H9 (cell line): ENCODE measurements around the gene CXCL3. TPM values are rescaled to one million over a fixed set of nuclear protein-coding genes. Genes with fewer than 3 reads are reported as not detected.
"Not testable (repeated sequence)": the region's sequence is repeated elsewhere in the genome, so short reads cannot be mapped to it uniquely, and the experiment has no call there.

ENCODE experiments used
- DNase-seq: peaks from one replicate; pipeline ENCODE4 v3.0.0-alpha.2; 2017
- H2AFZ ChIP-seq: one replicate; pipeline ENCODE4 v1.6.1; 2013; ENCODE audit warnings: mild to moderate bottlenecking, low read length, control low read depth, moderate library complexity
- H2AK5ac ChIP-seq: 2 replicates; pipeline ENCODE4 v1.6.1; 2013; ENCODE audit warnings: low read length, control low read depth, mixed read lengths; ENCODE audit not compliant: insufficient read length
- H2BK120ac ChIP-seq: one replicate; pipeline ENCODE4 v1.6.1; 2013; ENCODE audit warnings: low read depth, mild to moderate bottlenecking, low read length, control low read depth, inconsistent platforms; ENCODE audit not compliant: poor library complexity, severe bottlenecking
- H2BK12ac ChIP-seq: 2 replicates; pipeline ENCODE4 v1.6.1; 2013; ENCODE audit warnings: low read length, control low read depth, mixed read lengths, low read depth; ENCODE audit not compliant: insufficient read length
- H2BK15ac ChIP-seq: 2 replicates; pipeline ENCODE4 v1.6.1; 2013; ENCODE audit warnings: low read depth, low read length, control low read depth
- H2BK20ac ChIP-seq: one replicate; pipeline ENCODE4 v1.6.1; 2013; ENCODE audit warnings: low read depth, mild to moderate bottlenecking, low read length, control low read depth, inconsistent platforms; ENCODE audit not compliant: poor library complexity, severe bottlenecking
- H2BK5ac ChIP-seq: 2 replicates; pipeline ENCODE4 v1.6.1; 2013; ENCODE audit warnings: low read length, control low read depth, mixed read lengths; ENCODE audit not compliant: insufficient read length
- H3K14ac ChIP-seq: 2 replicates; pipeline ENCODE4 v1.6.1; 2013; ENCODE audit warnings: low read length, control low read depth; ENCODE audit not compliant: insufficient read depth
- H3K18ac ChIP-seq: 2 replicates; pipeline ENCODE4 v1.6.1; 2013; ENCODE audit warnings: low read depth, mild to moderate bottlenecking, mixed read lengths, low read length, control low read depth; ENCODE audit not compliant: insufficient read length
- H3K23ac ChIP-seq: 2 replicates; pipeline ENCODE4 v1.6.1; 2013; ENCODE audit warnings: low read length, control low read depth, mixed read lengths, low read depth; ENCODE audit not compliant: insufficient read length
- H3K23me2 ChIP-seq: 2 replicates; pipeline ENCODE4 v1.6.1; 2013; ENCODE audit warnings: low read depth, mild to moderate bottlenecking, mixed read lengths, low read length, control low read depth; ENCODE audit not compliant: insufficient read length, poor library complexity, severe bottlenecking
- H3K27ac ChIP-seq: 2 replicates; pipeline ENCODE4 v1.5.1; 2013; ENCODE audit warnings: low read length, control low read depth, mixed read lengths, low read depth; ENCODE audit not compliant: insufficient read length
- H3K27me3 ChIP-seq: 2 replicates; pipeline ENCODE4 v1.6.1; 2013; ENCODE audit warnings: low read length, control low read depth, inconsistent platforms; ENCODE audit not compliant: insufficient read depth
- H3K4ac ChIP-seq: 2 replicates; pipeline ENCODE4 v1.6.1; 2013; ENCODE audit warnings: low read depth, mild to moderate bottlenecking, control low read depth, inconsistent platforms, low read length, moderate library complexity
- H3K4me1 ChIP-seq: 2 replicates; pipeline ENCODE4 v1.6.1; 2013; ENCODE audit warnings: low read length, control low read depth, inconsistent platforms; ENCODE audit not compliant: insufficient read depth
- H3K4me2 ChIP-seq: 2 replicates; pipeline ENCODE4 v1.6.1; 2013; ENCODE audit warnings: low read length, control low read depth, mixed read lengths; ENCODE audit not compliant: insufficient read length, insufficient read depth
- H3K56ac ChIP-seq: 2 replicates; pipeline ENCODE4 v1.6.1; 2013; ENCODE audit warnings: low read depth, mild to moderate bottlenecking, mixed read lengths, low read length, control low read depth; ENCODE audit not compliant: insufficient read length
- H3K79me1 ChIP-seq: 2 replicates; pipeline ENCODE4 v1.6.1; 2013; ENCODE audit warnings: low read depth, mild to moderate bottlenecking, moderate library complexity, low read length, control low read depth, inconsistent platforms; ENCODE audit not compliant: insufficient read depth, poor library complexity, severe bottlenecking
- H3K79me2 ChIP-seq: 2 replicates; pipeline ENCODE4 v1.6.1; 2013; ENCODE audit warnings: low read length, control low read depth, inconsistent platforms; ENCODE audit not compliant: insufficient read depth
- H3K9ac ChIP-seq: 2 replicates; pipeline ENCODE4 v1.6.1; 2013; ENCODE audit warnings: low read length, control low read depth, mixed read lengths; ENCODE audit not compliant: insufficient read length; ENCODE audit errors: extremely low read depth
- H3K9me3 ChIP-seq: one replicate; pipeline ENCODE4 v1.6.1; 2013; ENCODE audit warnings: low read depth, low read length, inconsistent platforms; ENCODE audit not compliant: control insufficient read depth
- H3T11ph ChIP-seq: one replicate; pipeline ENCODE4 v1.6.1; 2013; ENCODE audit warnings: mild to moderate bottlenecking, low read length, control low read depth, inconsistent platforms
- H4K20me1 ChIP-seq: one replicate; pipeline ENCODE4 v1.6.1; 2013; ENCODE audit not compliant: control insufficient read depth, insufficient read length, insufficient read depth
- H4K5ac ChIP-seq: 2 replicates; pipeline ENCODE4 v1.6.1; 2013; ENCODE audit warnings: low read depth, mild to moderate bottlenecking, mixed read lengths, low read length, control low read depth; ENCODE audit not compliant: insufficient read length
- H4K8ac ChIP-seq: replicated peaks from 2 replicates; pipeline ENCODE4 v1.6.1; 2013; ENCODE audit warnings: low read length, control low read depth, mixed read lengths, low read depth; ENCODE audit not compliant: insufficient read length
- H4K91ac ChIP-seq: 2 replicates; pipeline ENCODE4 v1.6.1; 2013; ENCODE audit warnings: low read depth, mild to moderate bottlenecking, moderate library complexity, mixed read lengths, low read length, control low read depth; ENCODE audit not compliant: insufficient read length
- H3K27ac Mint-ChIP-seq, 3 experiments: 2 replicates in 2 of 3; 3 replicates in 1 of 3; pipeline ENCODE4 v1.8.0; 2020 to 2021; ENCODE audit warnings: mixed read lengths in 3 of 3, mild to moderate bottlenecking in 1 of 3, moderate library complexity in 1 of 3
- H3K27me3 Mint-ChIP-seq: 2 replicates; pipeline ENCODE4 v1.8.0; 2021; ENCODE audit warnings: low read depth, mild to moderate bottlenecking, moderate library complexity, mixed read lengths
- H3K36me3 Mint-ChIP-seq, 3 experiments: 2 replicates in 2 of 3; 3 replicates in 1 of 3; pipeline ENCODE4 v1.8.0; 2020 to 2021; ENCODE audit warnings: low read depth in 3 of 3, mixed read lengths in 3 of 3; ENCODE audit not compliant: insufficient read depth in 1 of 3
- H3K4me1 Mint-ChIP-seq, 2 experiments: 2 replicates each; pipeline ENCODE4 v1.8.0; 2020; ENCODE audit warnings: mixed read lengths in 2 of 2
- H3K4me3 Mint-ChIP-seq, 2 experiments: 2 replicates in 1 of 2; 3 replicates in 1 of 2; pipeline ENCODE4 v1.8.0; 2020 to 2021; ENCODE audit warnings: mild to moderate bottlenecking in 2 of 2, mixed read lengths in 2 of 2, moderate library complexity in 1 of 2
- H3K9me3 Mint-ChIP-seq, 2 experiments: 2 replicates in 1 of 2; 3 replicates in 1 of 2; pipeline ENCODE4 v1.8.0; 2020; ENCODE audit warnings: mild to moderate bottlenecking in 2 of 2, mixed read lengths in 2 of 2, moderate library complexity in 1 of 2
- WGBS: extraction: QIAGEN DNeasy Blood & Tissue Kit; methylation state at CpG from one replicate; pipeline ENCODE4 v1.1.7; 2013; ENCODE audit warnings: missing lambda C conversion rate, low lambda C conversion rate, mixed read lengths; ENCODE audit not compliant: insufficient read length; ENCODE audit errors: extremely low coverage; 5-methylcytosine and 5-hydroxymethylcytosine counted together
- total RNA-seq: library from RNA; stranded (reverse); gene quantifications from 2 replicates; pipeline ENCODE4 v1.2.1, GENCODE V29; 2021
- TF ChIP-seq, protein P1 (sequence below): fragments of 200-600 bp; sonication (generic); conservative IDR thresholded peaks from 3 replicates; pipeline ENCODE4 v1.8.0; 2021; ENCODE audit warnings: antibody characterized with exemption, mild to moderate bottlenecking

The CXCL3 gene
- total RNA-seq, 1 experiment from 2014 or later = 3.7 TPM

DNA sequence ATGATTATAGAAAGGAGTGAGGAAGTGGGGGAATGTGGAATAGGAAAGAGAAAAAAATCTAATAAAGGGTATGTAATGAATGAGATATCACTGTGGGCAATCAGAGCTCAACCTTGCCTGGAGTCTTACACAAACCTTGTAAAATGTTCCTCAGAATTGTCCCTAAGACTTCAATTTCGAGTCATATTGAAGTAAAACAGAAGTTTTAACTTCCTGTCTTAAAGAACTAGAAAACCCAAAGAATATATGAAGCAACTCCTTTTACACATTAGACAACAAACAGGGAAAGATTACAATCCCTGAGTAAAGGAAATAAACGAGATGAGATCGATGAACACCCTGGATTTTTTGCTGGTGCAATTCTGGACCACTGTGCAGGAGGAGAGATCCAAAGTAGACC lies 42.5 kb upstream of the CXCL3 start:
- TF ChIP-seq, protein P1, sequence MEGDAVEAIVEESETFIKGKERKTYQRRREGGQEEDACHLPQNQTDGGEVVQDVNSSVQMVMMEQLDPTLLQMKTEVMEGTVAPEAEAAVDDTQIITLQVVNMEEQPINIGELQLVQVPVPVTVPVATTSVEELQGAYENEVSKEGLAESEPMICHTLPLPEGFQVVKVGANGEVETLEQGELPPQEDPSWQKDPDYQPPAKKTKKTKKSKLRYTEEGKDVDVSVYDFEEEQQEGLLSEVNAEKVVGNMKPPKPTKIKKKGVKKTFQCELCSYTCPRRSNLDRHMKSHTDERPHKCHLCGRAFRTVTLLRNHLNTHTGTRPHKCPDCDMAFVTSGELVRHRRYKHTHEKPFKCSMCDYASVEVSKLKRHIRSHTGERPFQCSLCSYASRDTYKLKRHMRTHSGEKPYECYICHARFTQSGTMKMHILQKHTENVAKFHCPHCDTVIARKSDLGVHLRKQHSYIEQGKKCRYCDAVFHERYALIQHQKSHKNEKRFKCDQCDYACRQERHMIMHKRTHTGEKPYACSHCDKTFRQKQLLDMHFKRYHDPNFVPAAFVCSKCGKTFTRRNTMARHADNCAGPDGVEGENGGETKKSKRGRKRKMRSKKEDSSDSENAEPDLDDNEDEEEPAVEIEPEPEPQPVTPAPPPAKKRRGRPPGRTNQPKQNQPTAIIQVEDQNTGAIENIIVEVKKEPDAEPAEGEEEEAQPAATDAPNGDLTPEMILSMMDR = no peak
- no peaks in the 10 kb centered on the region for H3K4me1 ChIP-seq
- H2BK5ac ChIP-seq = no peak overlapping the region
- no peaks in the 10 kb centered on the region for H3K79me1 ChIP-seq
- no peaks in the 10 kb centered on the region for H3K23me2 ChIP-seq
- no peak overlapping the region for H4K91ac ChIP-seq
- H3K9me3 ChIP-seq = no peaks in the 10 kb centered on the region
- no peak overlapping the region for H3K9ac ChIP-seq
- H3K23ac ChIP-seq = no peak overlapping the region
- no peak overlapping the region for H2AFZ ChIP-seq
- no peaks in the 10 kb centered on the region for H3K27me3 ChIP-seq
- H4K20me1 ChIP-seq = no peaks in the 10 kb centered on the region
- no peak overlapping the region for H3T11ph ChIP-seq
- no peak overlapping the region for H2BK120ac ChIP-seq
- peaks cover 0 to 2% of the 10 kb centered on the region in 2 experiments; a peak in 1 of 4 replicates for H3K4me1 Mint-ChIP-seq
- no peak overlapping the region for H2BK20ac ChIP-seq
- H3K18ac ChIP-seq = no peak overlapping the region
- no peak overlapping the region for H3K4me3 Mint-ChIP-seq
- no peaks in the 10 kb centered on the region for H3K9me3 Mint-ChIP-seq
- no peaks in the 10 kb centered on the region for H3K79me2 ChIP-seq
- H3K36me3 Mint-ChIP-seq = no peaks in the 10 kb centered on the region
- H4K8ac ChIP-seq = no peak overlapping the region
- DNase-seq = no peak
- H2AK5ac ChIP-seq = no peak overlapping the region
- H3K56ac ChIP-seq = no peak overlapping the region
- no peak overlapping the region for H3K4me2 ChIP-seq
- no peak overlapping the region for H2BK12ac ChIP-seq
- no peak overlapping the region for H4K5ac ChIP-seq
- H3K27ac Mint-ChIP-seq = no peak overlapping the region
- H2BK15ac ChIP-seq = no peak overlapping the region
- H3K27ac ChIP-seq = no peak overlapping the region
- H3K4ac ChIP-seq = no peak overlapping the region
- H3K14ac ChIP-seq = no peak overlapping the region
- no CpG with 5 or more reads among the region's 3 CpGs for WGBS
- H3K27me3 Mint-ChIP-seq = no peaks in the 10 kb centered on the region

DNA sequence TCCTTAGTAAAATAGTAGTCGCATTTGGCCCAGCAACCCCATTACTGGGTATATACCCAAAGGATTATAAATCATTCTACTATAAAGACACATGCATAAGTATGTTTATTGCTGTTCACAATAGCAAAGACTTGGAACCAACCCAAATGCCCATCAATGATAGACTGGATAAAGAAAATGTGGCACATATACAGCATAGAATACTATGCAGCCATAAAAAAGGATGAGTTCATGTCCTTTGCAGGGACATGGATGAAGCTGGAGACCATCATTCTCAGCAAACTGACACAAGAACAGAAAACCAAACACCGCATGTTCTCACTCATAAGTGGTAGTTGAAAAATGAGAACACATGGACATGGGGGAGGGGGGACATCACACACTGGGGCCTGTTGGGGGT lies 41.9 kb upstream of the CXCL3 start:
- not testable (repeated sequence) for H3K9ac ChIP-seq, H3K27me3 Mint-ChIP-seq, H3K23ac ChIP-seq, H4K91ac ChIP-seq, H3K27ac ChIP-seq, H3T11ph ChIP-seq, H4K20me1 ChIP-seq, H2BK5ac ChIP-seq, H3K79me1 ChIP-seq, H3K36me3 Mint-ChIP-seq, H3K4ac ChIP-seq, H3K27ac Mint-ChIP-seq, H3K9me3 Mint-ChIP-seq, H3K4me2 ChIP-seq, H3K4me1 ChIP-seq, H3K27me3 ChIP-seq, H3K56ac ChIP-seq, H3K9me3 ChIP-seq, H2AFZ ChIP-seq, H2AK5ac ChIP-seq, H3K23me2 ChIP-seq, H2BK120ac ChIP-seq, H4K8ac ChIP-seq, H2BK15ac ChIP-seq, H3K14ac ChIP-seq, H4K5ac ChIP-seq, H3K18ac ChIP-seq, H3K4me3 Mint-ChIP-seq, H2BK20ac ChIP-seq, DNase-seq, H3K79me2 ChIP-seq, H3K4me1 Mint-ChIP-seq, H2BK12ac ChIP-seq
- no CpG with 5 or more reads among the region's 2 CpGs for WGBS
